ENCODE measurements around the gene RRAS.

Gene RRAS

DNA sequence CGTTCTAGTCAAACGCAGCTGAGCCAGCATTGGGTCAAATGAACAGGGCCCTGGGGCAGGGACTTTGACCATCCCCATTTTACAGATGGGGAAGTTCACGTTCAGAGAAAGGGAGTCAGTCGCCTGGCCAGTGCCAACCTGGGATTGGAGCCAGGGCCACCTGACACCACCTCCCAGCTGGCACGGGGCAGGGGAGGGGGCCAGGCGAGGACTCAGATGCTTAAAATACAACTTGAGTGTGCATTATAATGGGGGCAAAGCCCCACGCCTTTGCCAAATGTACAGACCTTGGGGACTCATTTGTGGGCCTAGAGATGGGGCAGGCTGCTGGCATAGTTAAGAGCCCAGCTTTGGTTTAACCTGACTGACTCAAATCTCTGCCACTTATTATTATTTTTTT lies 34.3 kb downstream of the RRAS start:
- DNase-seq = no peak
- Histone ChIP-seq H3K27me3 (no peaks in the 10 kb centered on the region), H3K36me3 (peaks cover 69% of the 10 kb centered on the region), H3K4me1 (no peaks in the 10 kb centered on the region), H3K9me3 (no peaks in the 10 kb centered on the region), H3K4me3 (ENCODE audit: low read depth, low read length) (no peak overlapping the region)
- TF ChIP-seq, protein P1, sequence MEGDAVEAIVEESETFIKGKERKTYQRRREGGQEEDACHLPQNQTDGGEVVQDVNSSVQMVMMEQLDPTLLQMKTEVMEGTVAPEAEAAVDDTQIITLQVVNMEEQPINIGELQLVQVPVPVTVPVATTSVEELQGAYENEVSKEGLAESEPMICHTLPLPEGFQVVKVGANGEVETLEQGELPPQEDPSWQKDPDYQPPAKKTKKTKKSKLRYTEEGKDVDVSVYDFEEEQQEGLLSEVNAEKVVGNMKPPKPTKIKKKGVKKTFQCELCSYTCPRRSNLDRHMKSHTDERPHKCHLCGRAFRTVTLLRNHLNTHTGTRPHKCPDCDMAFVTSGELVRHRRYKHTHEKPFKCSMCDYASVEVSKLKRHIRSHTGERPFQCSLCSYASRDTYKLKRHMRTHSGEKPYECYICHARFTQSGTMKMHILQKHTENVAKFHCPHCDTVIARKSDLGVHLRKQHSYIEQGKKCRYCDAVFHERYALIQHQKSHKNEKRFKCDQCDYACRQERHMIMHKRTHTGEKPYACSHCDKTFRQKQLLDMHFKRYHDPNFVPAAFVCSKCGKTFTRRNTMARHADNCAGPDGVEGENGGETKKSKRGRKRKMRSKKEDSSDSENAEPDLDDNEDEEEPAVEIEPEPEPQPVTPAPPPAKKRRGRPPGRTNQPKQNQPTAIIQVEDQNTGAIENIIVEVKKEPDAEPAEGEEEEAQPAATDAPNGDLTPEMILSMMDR (IDR thresholded peaks at IDR 0.05; ENCODE audit: low read depth, low read length) = no peak

DNA sequence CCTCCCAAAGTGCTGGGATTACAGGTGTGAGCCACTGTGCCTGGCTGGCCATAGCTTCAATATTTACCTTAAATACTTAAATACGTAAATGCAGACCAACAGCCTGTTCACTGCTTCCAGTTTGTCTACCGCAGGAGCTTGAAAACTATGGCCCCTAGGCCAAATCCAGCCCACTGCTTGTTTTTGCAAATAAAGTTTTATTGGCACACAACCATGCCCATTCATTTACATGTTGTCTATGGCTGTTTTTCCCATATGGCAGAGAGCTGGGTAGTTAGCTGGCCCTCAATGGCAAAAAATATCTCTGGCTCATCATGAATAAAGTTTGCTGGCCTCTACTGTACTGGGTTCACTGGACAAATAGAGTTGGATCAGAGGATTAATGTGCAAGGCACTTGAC lies 37.1 kb downstream of the RRAS start:
- H3K9me3 ChIP-seq = no peaks in the 10 kb centered on the region
- peaks cover 81% of the 10 kb centered on the region for H3K36me3 ChIP-seq
- H3K4me3 ChIP-seq (ENCODE audit: low read depth, low read length) = no peak overlapping the region
- H3K27me3 ChIP-seq = no peaks in the 10 kb centered on the region
- no peaks in the 10 kb centered on the region for H3K4me1 ChIP-seq
- TF ChIP-seq, protein P1 (IDR thresholded peaks at IDR 0.05; ENCODE audit: low read depth, low read length) = no peak
- no peak for DNase-seq

DNA sequence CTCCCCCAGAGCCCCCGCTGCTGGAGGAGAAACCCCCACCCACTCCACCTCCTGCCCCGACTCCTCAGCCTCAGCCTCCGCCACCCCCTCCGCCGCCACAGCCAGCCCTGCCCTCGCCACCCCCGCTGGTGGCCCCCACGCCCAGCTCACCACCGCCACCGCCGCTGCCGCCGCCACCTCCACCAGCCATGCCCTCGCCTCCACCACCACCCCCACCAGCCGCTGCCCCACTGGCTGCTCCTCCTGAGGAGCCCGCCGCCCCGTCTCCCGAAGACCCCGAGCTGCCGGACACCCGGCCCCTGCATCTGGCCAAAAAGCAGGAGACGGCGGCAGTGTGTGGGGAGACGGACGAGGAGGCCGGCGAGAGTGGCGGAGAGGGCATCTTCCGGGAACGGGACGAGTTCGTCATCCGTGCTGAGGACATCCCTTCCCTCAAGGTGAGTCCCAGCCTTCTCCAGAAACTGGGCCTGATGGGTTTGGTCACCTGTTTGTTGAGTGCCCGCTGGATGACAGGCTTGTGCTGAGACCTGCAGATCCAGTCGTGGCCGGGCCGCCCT lies 38.4 kb downstream of the RRAS start:
- Histone ChIP-seq H3K4me1 (no peaks in the 10 kb centered on the region), H3K9me3 (no peaks in the 10 kb centered on the region), H3K27me3 (no peaks in the 10 kb centered on the region), H3K36me3 (peaks cover 85% of the 10 kb centered on the region), H3K4me3 (ENCODE audit: low read depth, low read length) (no peak overlapping the region)
- TF ChIP-seq, protein P1 (IDR thresholded peaks at IDR 0.05; ENCODE audit: low read depth, low read length) = no peak
- DNase-seq = no peak

DNA sequence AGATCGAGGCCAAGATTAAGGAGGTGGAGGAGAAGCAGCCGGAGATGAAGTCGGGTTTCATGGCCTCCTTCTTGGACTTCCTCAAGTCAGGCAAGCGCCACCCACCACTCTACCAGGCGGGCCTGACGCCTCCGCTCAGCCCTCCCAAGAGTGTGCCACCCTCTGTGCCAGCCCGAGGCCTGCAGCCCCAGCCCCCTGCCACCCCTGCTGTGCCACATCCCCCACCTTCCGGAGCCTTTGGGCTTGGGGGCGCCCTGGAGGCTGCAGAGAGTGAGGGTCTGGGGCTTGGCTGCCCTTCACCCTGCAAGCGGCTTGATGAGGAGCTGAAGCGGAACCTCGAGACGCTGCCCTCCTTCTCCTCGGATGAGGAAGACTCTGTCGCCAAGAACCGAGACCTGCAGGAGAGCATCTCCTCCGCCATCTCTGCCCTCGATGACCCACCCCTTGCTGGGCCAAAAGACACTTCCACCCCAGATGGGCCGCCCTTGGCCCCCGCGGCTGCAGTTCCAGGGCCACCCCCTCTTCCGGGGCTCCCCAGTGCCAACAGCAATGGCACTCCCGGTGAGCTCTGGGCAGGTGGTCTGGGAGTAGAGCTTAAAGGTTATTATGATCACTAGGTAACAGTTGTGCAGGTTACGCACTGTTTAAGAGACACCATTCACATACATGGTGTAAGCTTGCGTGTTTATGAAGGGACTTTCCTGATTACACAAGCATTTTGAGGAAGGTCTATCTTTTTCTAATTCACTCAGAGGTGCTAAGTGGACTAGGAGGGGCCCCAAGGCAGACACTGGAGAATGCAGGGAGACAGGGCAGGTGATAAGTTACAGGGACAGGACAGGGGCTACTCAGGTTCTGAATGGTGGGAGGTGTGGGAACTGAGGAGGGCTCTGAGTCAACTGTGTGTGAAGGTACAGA lies 40.3 kb downstream of the RRAS start:
- Histone ChIP-seq H3K27me3 (no peaks in the 10 kb centered on the region), H3K4me3 (ENCODE audit: low read depth, low read length) (no peak overlapping the region), H3K4me1 (no peaks in the 10 kb centered on the region), H3K9me3 (no peaks in the 10 kb centered on the region), H3K36me3 (peaks cover 85% of the 10 kb centered on the region)
- DNase-seq = no peak
- TF ChIP-seq, protein P1 (IDR thresholded peaks at IDR 0.05; ENCODE audit: low read depth, low read length) = no peak

DNA sequence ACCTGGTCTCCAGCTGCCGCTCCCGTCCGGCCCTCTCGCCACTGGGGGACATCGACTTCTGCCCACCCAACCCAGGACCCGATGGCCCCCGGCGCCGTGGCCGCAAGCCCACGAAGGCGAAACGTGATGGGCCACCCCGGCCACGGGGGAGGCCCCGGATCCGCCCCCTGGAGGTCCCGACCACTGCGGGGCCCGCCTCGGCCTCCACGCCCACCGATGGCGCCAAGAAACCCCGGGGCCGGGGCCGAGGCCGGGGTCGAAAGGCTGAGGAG lies 42.3 kb downstream of the RRAS start:
- no peaks in the 10 kb centered on the region for H3K27me3 ChIP-seq
- no peak overlapping the region for H3K4me3 ChIP-seq (ENCODE audit: low read depth, low read length)
- no peaks in the 10 kb centered on the region for H3K9me3 ChIP-seq
- no peak for DNase-seq
- H3K36me3 ChIP-seq = peaks cover 81% of the 10 kb centered on the region
- H3K4me1 ChIP-seq = no peaks in the 10 kb centered on the region
- TF ChIP-seq, protein P1 (IDR thresholded peaks at IDR 0.05; ENCODE audit: low read depth, low read length) = no peak
